GM11168 (cell line): ENCODE measurements around the gene ZNF530.

Experiments used
- in situ Hi-C: fragments of 300-500 bp; cut with MboI; formaldehyde crosslinking; loops from one replicate; pipeline ENCODE4 v1.12.0; 2022; ENCODE audit warnings: low sequenced_read_pairs; ENCODE audit not compliant: unreplicated experiment

Gene ZNF530

GRCh38 chr19:57613941-57614743, 14.5 kb downstream of the ZNF530 start, which contains the start of gene ZNF134:
ZNF134 (plus strand) TSS chr19:57614242; CDS start chr19:57619469, 5,227 bp downstream.
- in situ Hi-C loops, result no loop called here

GRCh38 chr19:57615346-57615745, 15.7 kb downstream of the ZNF530 start:
- in situ Hi-C loops, result no loop called here

GRCh38 chr19:57620673-57621348, 21.1 kb downstream of the ZNF530 start:
- in situ Hi-C loops, result no loop called here

- in situ Hi-C loops, result no loop called here
Observed at GRCh38 chr19:57623091-57623490, 23.4 kb downstream of the ZNF530 start.

- in situ Hi-C loops, result no loop called here
Observed at GRCh38 chr19:57632987-57633831, 33.5 kb downstream of the ZNF530 start, which contains the start of gene ZNF211. ZNF211 (plus strand) TSS chr19:57633168; CDS start chr19:57633347, 179 bp downstream.

- in situ Hi-C loops, result no loop called here
Observed at GRCh38 chr19:57633832-57634131, 34.1 kb downstream of the ZNF530 start.

GRCh38 chr19:57637379-57637778, 37.7 kb downstream of the ZNF530 start:
- in situ Hi-C loops, result no loop called here

GRCh38 chr19:57641715-57642234, 42.1 kb downstream of the ZNF530 start:
- in situ Hi-C loops, result no loop called here

- in situ Hi-C loops, result no loop called here
Observed at GRCh38 chr19:57642396-57643046, 42.8 kb downstream of the ZNF530 start.

- in situ Hi-C loops, result no loop called here
Observed at GRCh38 chr19:57643734-57644133, 44.0 kb downstream of the ZNF530 start.

GRCh38 chr19:57648331-57649003, 48.8 kb downstream of the ZNF530 start:
- in situ Hi-C loops, result no loop called here

GRCh38 chr19:57651654-57651996, 51.9 kb downstream of the ZNF530 start:
- in situ Hi-C loops, result no loop called here

- in situ Hi-C loops, result no loop called here
Observed at GRCh38 chr19:57653689-57654088, 54.0 kb downstream of the ZNF530 start.

GRCh38 chr19:57655443-57655842, 55.8 kb downstream of the ZNF530 start:
- in situ Hi-C loops, result no loop called here

GRCh38 chr19:57656346-57656745, 56.7 kb downstream of the ZNF530 start:
- in situ Hi-C loops, result no loop called here
